ENCODE measurements around the gene ADM2. TPM values are rescaled to one million over a fixed set of nuclear protein-coding genes. Genes with fewer than 3 reads are reported as not detected.

Gene ADM2
- total RNA-seq, 5 donors from 2014 or later (not counting 1 experiment from before 2014, with no cell fraction given) = 1.5 to 11.3 (median 10.7) TPM

GRCh38 chr22:50436015-50436830 lies 45.1 kb upstream of the ADM2 start:
- ChIA-PET CTCF (interaction anchor here in 1 of 2 donors (0.6 to 0.7 kb wide), 2 partner anchors 22 to 35 kb away, joined by 3 to 5 read pairs; no protein-coding TSS in a partner anchor), POLR2A (no interaction called here)
- no peaks in the 10 kb centered on the region for H3K27me3 ChIP-seq (replicated peaks in 1 of 2; ENCODE audit: control insufficient read depth in 2 of 2, extremely low read depth in 1 of 2, insufficient read depth in 2 of 2, low read length in 1 of 2)
- no peak overlapping the region for H3K4me3 ChIP-seq (ENCODE audit: control insufficient read depth in 1 of 2, extremely low read depth in 1 of 2, low read length in 1 of 2)
- Mint-ChIP-seq H3K9me3 (no peaks in the 10 kb centered on the region), H3K36me3 (peaks cover 16% of the 10 kb centered on the region), H3K27me3 (no peaks in the 10 kb centered on the region), H3K27ac (no peak overlapping the region), H3K4me3 (no peak overlapping the region), H3K4me1 (no peaks in the 10 kb centered on the region)
- no peaks in the 10 kb centered on the region for H3K4me1 ChIP-seq (ENCODE audit: control insufficient read depth in 1 of 2, extremely low read depth in 1 of 2, insufficient read depth in 2 of 2, low read length in 2 of 2)
- no peak overlapping the region for H3K27ac ChIP-seq (ENCODE audit: low read length)
- peaks cover 19 to 80% of the 10 kb centered on the region in 2 donors for H3K36me3 ChIP-seq (ENCODE audit: control insufficient read depth in 2 of 2, extremely low read depth in 1 of 2, insufficient read depth in 1 of 2, low read length in 1 of 2)
- WGBS (ENCODE audit: insufficient coverage) = 91% methylated on average over 33 of the region's 37 CpGs
- no peak for ATAC-seq (replicated peaks in 1 of 4)
- no peaks in the 10 kb centered on the region for H3K9me3 ChIP-seq
- DNase-seq = no peak

- Mint-ChIP-seq H3K36me3 (peaks cover 11% of the 10 kb centered on the region), H3K9me3 (no peaks in the 10 kb centered on the region), H3K27me3 (no peaks in the 10 kb centered on the region), H3K4me3 (no peak overlapping the region), H3K4me1 (no peaks in the 10 kb centered on the region), H3K27ac (no peak overlapping the region)
- Histone ChIP-seq H3K9me3 (no peaks in the 10 kb centered on the region), H3K4me3 (ENCODE audit: control insufficient read depth in 1 of 2, extremely low read depth in 1 of 2, low read length in 1 of 2) (no peak overlapping the region), H3K27me3 (replicated peaks in 1 of 2; ENCODE audit: control insufficient read depth in 2 of 2, extremely low read depth in 1 of 2, insufficient read depth in 2 of 2, low read length in 1 of 2) (no peaks in the 10 kb centered on the region), H3K4me1 (ENCODE audit: control insufficient read depth in 1 of 2, extremely low read depth in 1 of 2, insufficient read depth in 2 of 2, low read length in 2 of 2) (no peaks in the 10 kb centered on the region), H3K27ac (ENCODE audit: low read length) (no peak overlapping the region), H3K36me3 (ENCODE audit: control insufficient read depth in 2 of 2, extremely low read depth in 1 of 2, insufficient read depth in 1 of 2, low read length in 1 of 2) (peaks cover 14 to 75% of the 10 kb centered on the region in 2 donors)
- DNase-seq = no peak
- ATAC-seq (replicated peaks in 1 of 4) = no peak
- POLR2A ChIA-PET = no interaction called here
- WGBS (ENCODE audit: insufficient coverage) = 95% methylated on average over 18 of the region's 25 CpGs
- CTCF ChIA-PET = interaction anchor here in 1 of 2 donors (0.7 kb wide), 1 partner anchor 36 kb away, joined by 3 read pairs; no protein-coding TSS in a partner anchor
Observed at GRCh38 chr22:50436841-50437341, 44.5 kb upstream of the ADM2 start.

GRCh38 chr22:50437511-50438304 lies 43.6 kb upstream of the ADM2 start:
- WGBS (ENCODE audit: insufficient coverage) = 89% methylated on average over 24 of the region's 36 CpGs
- Histone ChIP-seq H3K36me3 (ENCODE audit: control insufficient read depth in 2 of 2, extremely low read depth in 1 of 2, insufficient read depth in 1 of 2, low read length in 1 of 2) (peaks cover 8 to 67% of the 10 kb centered on the region in 2 donors), H3K9me3 (no peaks in the 10 kb centered on the region), H3K27me3 (replicated peaks in 1 of 2; ENCODE audit: control insufficient read depth in 2 of 2, extremely low read depth in 1 of 2, insufficient read depth in 2 of 2, low read length in 1 of 2) (no peaks in the 10 kb centered on the region), H3K4me1 (ENCODE audit: control insufficient read depth in 1 of 2, extremely low read depth in 1 of 2, insufficient read depth in 2 of 2, low read length in 2 of 2) (no peaks in the 10 kb centered on the region), H3K4me3 (ENCODE audit: control insufficient read depth in 1 of 2, extremely low read depth in 1 of 2, low read length in 1 of 2) (no peak overlapping the region), H3K27ac (ENCODE audit: low read length) (no peak overlapping the region)
- CTCF ChIA-PET = interaction anchor here in 1 of 2 donors (0.6 kb wide), 1 partner anchor 21 kb away, joined by 3 read pairs; no protein-coding TSS in a partner anchor
- Mint-ChIP-seq H3K4me1 (no peaks in the 10 kb centered on the region), H3K27ac (no peak overlapping the region), H3K9me3 (no peaks in the 10 kb centered on the region), H3K36me3 (peaks cover 8% of the 10 kb centered on the region), H3K27me3 (no peaks in the 10 kb centered on the region), H3K4me3 (no peak overlapping the region)
- ATAC-seq (replicated peaks in 1 of 4) (no peak), DNase-seq (no peak)
- POLR2A ChIA-PET = no interaction called here

- Histone ChIP-seq H3K9me3 (no peaks in the 10 kb centered on the region), H3K27ac (ENCODE audit: low read length) (no peak overlapping the region), H3K4me1 (ENCODE audit: control insufficient read depth in 1 of 2, extremely low read depth in 1 of 2, insufficient read depth in 2 of 2, low read length in 2 of 2) (peaks cover 0 to 8% of the 10 kb centered on the region in 2 experiments), H3K4me3 (ENCODE audit: control insufficient read depth in 1 of 2, extremely low read depth in 1 of 2, low read length in 1 of 2) (no peak overlapping the region), H3K27me3 (replicated peaks in 1 of 2; ENCODE audit: control insufficient read depth in 2 of 2, extremely low read depth in 1 of 2, insufficient read depth in 2 of 2, low read length in 1 of 2) (no peaks in the 10 kb centered on the region), H3K36me3 (ENCODE audit: control insufficient read depth in 2 of 2, extremely low read depth in 1 of 2, insufficient read depth in 1 of 2, low read length in 1 of 2) (peaks cover 4 to 65% of the 10 kb centered on the region in 2 donors)
- Mint-ChIP-seq H3K4me1 (peaks cover 0 to 7% (median 6%) of the 10 kb centered on the region in 3 donors), H3K36me3 (peaks cover 9% of the 10 kb centered on the region), H3K4me3 (no peak overlapping the region), H3K27ac (no peak overlapping the region), H3K27me3 (no peaks in the 10 kb centered on the region), H3K9me3 (no peaks in the 10 kb centered on the region)
- ATAC-seq (replicated peaks in 1 of 4) (no peak), DNase-seq (no peak)
- 92% methylated on average over 23 of the region's 34 CpGs for WGBS (ENCODE audit: insufficient coverage)
- CTCF ChIA-PET = interaction anchor here in 1 of 2 donors (0.6 kb wide), 1 partner anchor 20 kb away, joined by 3 read pairs; no protein-coding TSS in a partner anchor
- POLR2A ChIA-PET = no interaction called here
Observed at GRCh38 chr22:50438305-50439275, 42.8 kb upstream of the ADM2 start.

GRCh38 chr22:50439314-50439870 lies 42.0 kb upstream of the ADM2 start:
- Histone ChIP-seq H3K27me3 (replicated peaks in 1 of 2; ENCODE audit: control insufficient read depth in 2 of 2, extremely low read depth in 1 of 2, insufficient read depth in 2 of 2, low read length in 1 of 2) (no peaks in the 10 kb centered on the region), H3K4me3 (ENCODE audit: control insufficient read depth in 1 of 2, extremely low read depth in 1 of 2, low read length in 1 of 2) (no peak overlapping the region), H3K9me3 (no peaks in the 10 kb centered on the region), H3K4me1 (ENCODE audit: control insufficient read depth in 1 of 2, extremely low read depth in 1 of 2, insufficient read depth in 2 of 2, low read length in 2 of 2) (peaks cover 0 to 16% of the 10 kb centered on the region in 2 experiments), H3K27ac (ENCODE audit: low read length) (no peak overlapping the region), H3K36me3 (ENCODE audit: control insufficient read depth in 2 of 2, extremely low read depth in 1 of 2, insufficient read depth in 1 of 2, low read length in 1 of 2) (peaks cover 4 to 65% of the 10 kb centered on the region in 2 donors)
- Mint-ChIP-seq H3K27ac (no peak overlapping the region), H3K9me3 (no peaks in the 10 kb centered on the region), H3K27me3 (no peaks in the 10 kb centered on the region), H3K36me3 (peaks cover 9% of the 10 kb centered on the region), H3K4me1 (peaks cover 0 to 7% (median 6%) of the 10 kb centered on the region in 3 donors), H3K4me3 (no peak overlapping the region)
- ATAC-seq (replicated peaks in 1 of 4) = no peak
- CTCF ChIA-PET = no interaction called here
- DNase-seq = no peak
- POLR2A ChIA-PET = interaction anchor here in 1 of 2 donors (0.8 kb wide), 1 partner anchor 33 kb away, joined by 3 read pairs; no protein-coding TSS in a partner anchor
- WGBS (ENCODE audit: insufficient coverage) = 84% methylated on average over 12 of the region's 17 CpGs
